H9 (cell line): ENCODE measurements around the gene NDUFA1. TPM values are rescaled to one million over a fixed set of nuclear protein-coding genes. Genes with fewer than 3 reads are reported as not detected.

Experiments used
- DNase-seq: peaks from one replicate; pipeline ENCODE4 v3.0.0-alpha.2; 2017
- H2AFZ ChIP-seq: one replicate; pipeline ENCODE4 v1.6.1; 2013; ENCODE audit warnings: mild to moderate bottlenecking, low read length, control low read depth, moderate library complexity
- H2AK5ac ChIP-seq: 2 replicates; pipeline ENCODE4 v1.6.1; 2013; ENCODE audit warnings: low read length, control low read depth, mixed read lengths; ENCODE audit not compliant: insufficient read length
- H2BK120ac ChIP-seq: one replicate; pipeline ENCODE4 v1.6.1; 2013; ENCODE audit warnings: low read depth, mild to moderate bottlenecking, low read length, control low read depth, inconsistent platforms; ENCODE audit not compliant: poor library complexity, severe bottlenecking
- H2BK12ac ChIP-seq: 2 replicates; pipeline ENCODE4 v1.6.1; 2013; ENCODE audit warnings: low read length, control low read depth, mixed read lengths, low read depth; ENCODE audit not compliant: insufficient read length
- H2BK15ac ChIP-seq: 2 replicates; pipeline ENCODE4 v1.6.1; 2013; ENCODE audit warnings: low read depth, low read length, control low read depth
- H2BK20ac ChIP-seq: one replicate; pipeline ENCODE4 v1.6.1; 2013; ENCODE audit warnings: low read depth, mild to moderate bottlenecking, low read length, control low read depth, inconsistent platforms; ENCODE audit not compliant: poor library complexity, severe bottlenecking
- H2BK5ac ChIP-seq: 2 replicates; pipeline ENCODE4 v1.6.1; 2013; ENCODE audit warnings: low read length, control low read depth, mixed read lengths; ENCODE audit not compliant: insufficient read length
- H3K14ac ChIP-seq: 2 replicates; pipeline ENCODE4 v1.6.1; 2013; ENCODE audit warnings: low read length, control low read depth; ENCODE audit not compliant: insufficient read depth
- H3K18ac ChIP-seq: 2 replicates; pipeline ENCODE4 v1.6.1; 2013; ENCODE audit warnings: low read depth, mild to moderate bottlenecking, mixed read lengths, low read length, control low read depth; ENCODE audit not compliant: insufficient read length
- H3K23ac ChIP-seq: 2 replicates; pipeline ENCODE4 v1.6.1; 2013; ENCODE audit warnings: low read length, control low read depth, mixed read lengths, low read depth; ENCODE audit not compliant: insufficient read length
- H3K23me2 ChIP-seq: 2 replicates; pipeline ENCODE4 v1.6.1; 2013; ENCODE audit warnings: low read depth, mild to moderate bottlenecking, mixed read lengths, low read length, control low read depth; ENCODE audit not compliant: insufficient read length, poor library complexity, severe bottlenecking
- H3K27ac ChIP-seq: 2 replicates; pipeline ENCODE4 v1.5.1; 2013; ENCODE audit warnings: low read length, control low read depth, mixed read lengths, low read depth; ENCODE audit not compliant: insufficient read length
- H3K27me3 ChIP-seq: 2 replicates; pipeline ENCODE4 v1.6.1; 2013; ENCODE audit warnings: low read length, control low read depth, inconsistent platforms; ENCODE audit not compliant: insufficient read depth
- H3K4ac ChIP-seq: 2 replicates; pipeline ENCODE4 v1.6.1; 2013; ENCODE audit warnings: low read depth, mild to moderate bottlenecking, control low read depth, inconsistent platforms, low read length, moderate library complexity
- H3K4me1 ChIP-seq: 2 replicates; pipeline ENCODE4 v1.6.1; 2013; ENCODE audit warnings: low read length, control low read depth, inconsistent platforms; ENCODE audit not compliant: insufficient read depth
- H3K4me2 ChIP-seq: 2 replicates; pipeline ENCODE4 v1.6.1; 2013; ENCODE audit warnings: low read length, control low read depth, mixed read lengths; ENCODE audit not compliant: insufficient read length, insufficient read depth
- H3K56ac ChIP-seq: 2 replicates; pipeline ENCODE4 v1.6.1; 2013; ENCODE audit warnings: low read depth, mild to moderate bottlenecking, mixed read lengths, low read length, control low read depth; ENCODE audit not compliant: insufficient read length
- H3K79me1 ChIP-seq: 2 replicates; pipeline ENCODE4 v1.6.1; 2013; ENCODE audit warnings: low read depth, mild to moderate bottlenecking, moderate library complexity, low read length, control low read depth, inconsistent platforms; ENCODE audit not compliant: insufficient read depth, poor library complexity, severe bottlenecking
- H3K79me2 ChIP-seq: 2 replicates; pipeline ENCODE4 v1.6.1; 2013; ENCODE audit warnings: low read length, control low read depth, inconsistent platforms; ENCODE audit not compliant: insufficient read depth
- H3K9ac ChIP-seq: 2 replicates; pipeline ENCODE4 v1.6.1; 2013; ENCODE audit warnings: low read length, control low read depth, mixed read lengths; ENCODE audit not compliant: insufficient read length; ENCODE audit errors: extremely low read depth
- H3K9me3 ChIP-seq: one replicate; pipeline ENCODE4 v1.6.1; 2013; ENCODE audit warnings: low read depth, low read length, inconsistent platforms; ENCODE audit not compliant: control insufficient read depth
- H3T11ph ChIP-seq: one replicate; pipeline ENCODE4 v1.6.1; 2013; ENCODE audit warnings: mild to moderate bottlenecking, low read length, control low read depth, inconsistent platforms
- H4K20me1 ChIP-seq: one replicate; pipeline ENCODE4 v1.6.1; 2013; ENCODE audit not compliant: control insufficient read depth, insufficient read length, insufficient read depth
- H4K5ac ChIP-seq: 2 replicates; pipeline ENCODE4 v1.6.1; 2013; ENCODE audit warnings: low read depth, mild to moderate bottlenecking, mixed read lengths, low read length, control low read depth; ENCODE audit not compliant: insufficient read length
- H4K8ac ChIP-seq: replicated peaks from 2 replicates; pipeline ENCODE4 v1.6.1; 2013; ENCODE audit warnings: low read length, control low read depth, mixed read lengths, low read depth; ENCODE audit not compliant: insufficient read length
- H4K91ac ChIP-seq: 2 replicates; pipeline ENCODE4 v1.6.1; 2013; ENCODE audit warnings: low read depth, mild to moderate bottlenecking, moderate library complexity, mixed read lengths, low read length, control low read depth; ENCODE audit not compliant: insufficient read length
- H3K27ac Mint-ChIP-seq, 3 experiments: 2 replicates in 2 of 3; 3 replicates in 1 of 3; pipeline ENCODE4 v1.8.0; 2020 to 2021; ENCODE audit warnings: mixed read lengths in 3 of 3, mild to moderate bottlenecking in 1 of 3, moderate library complexity in 1 of 3
- H3K27me3 Mint-ChIP-seq: 2 replicates; pipeline ENCODE4 v1.8.0; 2021; ENCODE audit warnings: low read depth, mild to moderate bottlenecking, moderate library complexity, mixed read lengths
- H3K36me3 Mint-ChIP-seq, 3 experiments: 2 replicates in 2 of 3; 3 replicates in 1 of 3; pipeline ENCODE4 v1.8.0; 2020 to 2021; ENCODE audit warnings: low read depth in 3 of 3, mixed read lengths in 3 of 3; ENCODE audit not compliant: insufficient read depth in 1 of 3
- H3K4me1 Mint-ChIP-seq, 2 experiments: 2 replicates each; pipeline ENCODE4 v1.8.0; 2020; ENCODE audit warnings: mixed read lengths in 2 of 2
- H3K4me3 Mint-ChIP-seq, 2 experiments: 2 replicates in 1 of 2; 3 replicates in 1 of 2; pipeline ENCODE4 v1.8.0; 2020 to 2021; ENCODE audit warnings: mild to moderate bottlenecking in 2 of 2, mixed read lengths in 2 of 2, moderate library complexity in 1 of 2
- H3K9me3 Mint-ChIP-seq, 2 experiments: 2 replicates in 1 of 2; 3 replicates in 1 of 2; pipeline ENCODE4 v1.8.0; 2020; ENCODE audit warnings: mild to moderate bottlenecking in 2 of 2, mixed read lengths in 2 of 2, moderate library complexity in 1 of 2
- CTCF ChIP-seq: fragments of 200-600 bp; sonication (generic); conservative IDR thresholded peaks from 3 replicates; pipeline ENCODE4 v1.8.0; 2021; ENCODE audit warnings: antibody characterized with exemption, mild to moderate bottlenecking
- WGBS: extraction: QIAGEN DNeasy Blood & Tissue Kit; methylation state at CpG from one replicate; pipeline ENCODE4 v1.1.7; 2013; ENCODE audit warnings: missing lambda C conversion rate, low lambda C conversion rate, mixed read lengths; ENCODE audit not compliant: insufficient read length; ENCODE audit errors: extremely low coverage; 5-methylcytosine and 5-hydroxymethylcytosine counted together
- total RNA-seq: library from RNA; stranded (reverse); gene quantifications from 2 replicates; pipeline ENCODE4 v1.2.1, GENCODE V29; 2021

The NDUFA1 gene
- total RNA-seq, 1 experiment from 2014 or later, result 69.4 TPM

- H4K8ac ChIP-seq, result no peak overlapping the region
- H3K27ac ChIP-seq, result no peak overlapping the region
- H3K4me1 Mint-ChIP-seq, result peaks cover 0 to 3% of the 10 kb centered on the region in 2 experiments; a peak in 2 of 4 replicates
- no peaks in the 10 kb centered on the region for H3K27me3 Mint-ChIP-seq
- H3K9ac ChIP-seq, result peak overlapping the region; percentile 63
- peaks cover 13% of the 10 kb centered on the region for H3K23me2 ChIP-seq
- H2AFZ ChIP-seq, result no peak overlapping the region
- no peak overlapping the region for H2BK120ac ChIP-seq
- H3K23ac ChIP-seq, result no peak overlapping the region
- H3K9me3 Mint-ChIP-seq, result peaks cover 58 to 62% of the 10 kb centered on the region in 2 experiments
- peak overlapping the region; percentile 90 for H3K4me2 ChIP-seq
- H3K27ac Mint-ChIP-seq, result peak overlapping the region in 2 of 3 experiments; percentile 33 to 98; a peak in 4 of 7 replicates
- no peak overlapping the region for H2BK5ac ChIP-seq
- H2BK15ac ChIP-seq, result no peak overlapping the region
- no peak overlapping the region for H2AK5ac ChIP-seq
- no peaks in the 10 kb centered on the region for H3K79me1 ChIP-seq
- H4K91ac ChIP-seq, result no peak overlapping the region
- H2BK20ac ChIP-seq, result no peak overlapping the region
- H2BK12ac ChIP-seq, result no peak overlapping the region
- H3K4ac ChIP-seq, result no peak overlapping the region
- H3K56ac ChIP-seq, result no peak overlapping the region
- H3K79me2 ChIP-seq, result no peaks in the 10 kb centered on the region; the same call in 1 of the 2 replicates
- no peak overlapping the region for H3T11ph ChIP-seq
- H3K4me1 ChIP-seq, result no peaks in the 10 kb centered on the region
- H3K18ac ChIP-seq, result no peak overlapping the region
- peak overlapping the region; percentile 88 to 95 for H3K4me3 Mint-ChIP-seq
- no peak overlapping the region for H3K14ac ChIP-seq
- H3K9me3 ChIP-seq, result peaks cover 8% of the 10 kb centered on the region
- H3K27me3 ChIP-seq, result no peaks in the 10 kb centered on the region
- H4K20me1 ChIP-seq, result no peaks in the 10 kb centered on the region
- no CpG with 5 or more reads among the region's 25 CpGs for WGBS
- H4K5ac ChIP-seq, result no peak overlapping the region
- DNase-seq, result no peak
- TF ChIP-seq CTCF, result no peak
- peaks cover 3 to 10% (median 4%) of the 10 kb centered on the region in 3 experiments; a peak in 6 of 7 replicates for H3K36me3 Mint-ChIP-seq
Measured at GRCh38 chrX:119870626-119871131, 953 bp upstream of the NDUFA1 start.
